GM23338 (cell line): ENCODE results near the gene CASS4. TPM values are rescaled to one million over a fixed set of nuclear protein-coding genes. Genes with fewer than 3 reads are reported as not detected.

Experiments used
- ATAC-seq: fragments of 200-7000 bp; cut with Tn5 transposase; 3 replicates; pipeline ENCODE4 v1.9.1; 2020
- DNase-seq: peaks from one replicate; pipeline ENCODE4 v3.0.0-alpha.2; 2015; ENCODE audit warnings: low spot score
- H2AFZ ChIP-seq: fragments of 200-600 bp; sonication (generic); 2 replicates; pipeline ENCODE4 v1.8.0; 2016; ENCODE audit warnings: antibody characterized with exemption, mild to moderate bottlenecking, moderate library complexity
- H3F3A ChIP-seq: fragments of 200-600 bp; sonication (generic); replicated peaks from 2 replicates; pipeline ENCODE4 v1.8.0; 2017; ENCODE audit warnings: antibody characterized with exemption, mixed run types, low read depth
- H3K27ac ChIP-seq: fragments of 200-600 bp; sonication (generic); 2 replicates; pipeline ENCODE4 v1.6.1; 2016; ENCODE audit warnings: low read depth
- H3K27me3 ChIP-seq: fragments of 200-600 bp; sonication (generic); 2 replicates; pipeline ENCODE4 v1.8.0; 2016; ENCODE audit warnings: mild to moderate bottlenecking, mixed run types, moderate library complexity; ENCODE audit not compliant: insufficient read depth
- H3K36me3 ChIP-seq: fragments of 200-600 bp; sonication (generic); 2 replicates; pipeline ENCODE4 v1.8.0; 2016; ENCODE audit warnings: mild to moderate bottlenecking; ENCODE audit not compliant: insufficient read depth
- H3K4me1 ChIP-seq: fragments of 200-600 bp; sonication (generic); 2 replicates; pipeline ENCODE4 v1.8.0; 2016; ENCODE audit warnings: mild to moderate bottlenecking, moderate library complexity; ENCODE audit not compliant: insufficient read depth
- H3K4me2 ChIP-seq: fragments of 200-600 bp; sonication (generic); 2 replicates; pipeline ENCODE4 v1.7.1; 2017; ENCODE audit warnings: mixed run types
- H3K4me3 ChIP-seq: fragments of 200-600 bp; sonication (generic); 2 replicates; pipeline ENCODE4 v1.6.1; 2016; ENCODE audit warnings: mixed run types
- H3K79me2 ChIP-seq: fragments of 200-600 bp; sonication (generic); replicated peaks from 2 replicates; pipeline ENCODE4 v1.8.0; 2017; ENCODE audit warnings: mild to moderate bottlenecking; ENCODE audit not compliant: insufficient read depth
- H3K9me2 ChIP-seq: fragments of 200-600 bp; sonication (generic); 2 replicates; pipeline ENCODE4 v1.8.0; 2017; ENCODE audit not compliant: insufficient read depth
- H4K20me1 ChIP-seq: fragments of 200-600 bp; sonication (generic); replicated peaks from 2 replicates; pipeline ENCODE4 v1.8.0; 2017; ENCODE audit warnings: mild to moderate bottlenecking; ENCODE audit not compliant: insufficient read depth
- H3K27ac Mint-ChIP-seq: 2 replicates; pipeline ENCODE4 v1.8.0; 2020; ENCODE audit warnings: inconsistent platforms, mild to moderate bottlenecking, moderate library complexity, mixed read lengths
- H3K27me3 Mint-ChIP-seq: 3 replicates; pipeline ENCODE4 v1.8.0; 2022; ENCODE audit warnings: low read depth, mild to moderate bottlenecking, moderate library complexity, mixed read lengths, inconsistent platforms; ENCODE audit not compliant: insufficient read depth, poor library complexity
- H3K36me3 Mint-ChIP-seq: 3 replicates; pipeline ENCODE4 v1.8.0; 2021; ENCODE audit warnings: low read depth, mild to moderate bottlenecking, inconsistent platforms, moderate library complexity, mixed read lengths
- H3K4me1 Mint-ChIP-seq: 3 replicates; pipeline ENCODE4 v1.8.0; 2020; ENCODE audit warnings: mild to moderate bottlenecking, inconsistent platforms, mixed read lengths
- H3K4me3 Mint-ChIP-seq: 3 replicates; pipeline ENCODE4 v1.8.0; 2021; ENCODE audit warnings: moderate library complexity, mild to moderate bottlenecking, inconsistent platforms, mixed read lengths
- H3K9me3 Mint-ChIP-seq: 3 replicates; pipeline ENCODE4 v1.8.0; 2020; ENCODE audit warnings: moderate library complexity, mild to moderate bottlenecking, inconsistent platforms, mixed read lengths
- CREB1 ChIP-seq: fragments of 250-450 bp; sonication (Bioruptor Pico); IDR thresholded peaks from 2 replicates; pipeline ENCODE4 v1.5.0; 2020; ENCODE audit warnings: low read depth, mild to moderate bottlenecking, moderate library complexity
- EZH2 ChIP-seq: fragments of 200-600 bp; sonication (generic); IDR thresholded peaks from one replicate; pipeline ENCODE4 v1.8.0; 2017; ENCODE audit warnings: antibody characterized with exemption, mild to moderate bottlenecking, low read depth; ENCODE audit not compliant: unreplicated experiment
- EZH2phosphoT487 ChIP-seq: fragments of 200-600 bp; sonication (generic); IDR thresholded peaks from one replicate; pipeline ENCODE4 v1.8.1; 2018; ENCODE audit warnings: antibody characterized with exemption; ENCODE audit not compliant: unreplicated experiment
- JUNB ChIP-seq: IDR thresholded peaks from one replicate; pipeline ENCODE4 v1.6.1; 2016; ENCODE audit warnings: antibody characterized with exemption; ENCODE audit not compliant: unreplicated experiment
- NANOG ChIP-seq: IDR thresholded peaks from 2 replicates; pipeline ENCODE4 v1.6.1; 2016; ENCODE audit warnings: antibody characterized with exemption, borderline replicate concordance
- POLR2AphosphoS5 ChIP-seq: IDR thresholded peaks from 2 replicates; pipeline ENCODE4 v1.6.1; 2016; ENCODE audit warnings: antibody characterized with exemption, low read depth
- REST ChIP-seq: IDR thresholded peaks from one replicate; pipeline ENCODE4 v1.6.1; 2018; ENCODE audit warnings: antibody characterized with exemption; ENCODE audit not compliant: unreplicated experiment
- STAT1 ChIP-seq: IDR thresholded peaks from one replicate; pipeline ENCODE4 v1.6.1; 2016; ENCODE audit warnings: antibody characterized with exemption; ENCODE audit not compliant: unreplicated experiment
- ZNF114 ChIP-seq: fragments of 250-450 bp; sonication (Bioruptor Pico); IDR thresholded peaks from 2 replicates; pipeline ENCODE4 v1.5.0; 2020; ENCODE audit warnings: mild to moderate bottlenecking, moderate library complexity
- polyA plus RNA-seq: library from polyadenylated mRNA; unstranded; fragments of >200 nt; fragmentation: Nextera tagmentation; extraction: Ambion mirVana; gene quantifications from 2 replicates; pipeline ENCODE4 v1.2.1, GENCODE V29; 2016
- total RNA-seq: library from RNA; depleted of rRNA; stranded (reverse); fragments of >200 nt; shearing (Covaris generic); gene quantifications from 2 replicates; pipeline ENCODE4 v1.2.3, GENCODE V29; 2014
- TF ChIP-seq, protein P1 (sequence below): IDR thresholded peaks from 2 replicates; pipeline ENCODE4 v1.6.1; 2016; ENCODE audit warnings: antibody characterized with exemption
- TF ChIP-seq, protein P2 (sequence below): fragments of 250-450 bp; sonication (Bioruptor Pico); IDR thresholded peaks from 2 replicates; pipeline ENCODE4 v1.5.0; 2020; ENCODE audit warnings: mild to moderate bottlenecking, moderate library complexity

The CASS4 gene
- total and polyA plus RNA-seq, 2 experiments from 2014 or later, result not detected

GRCh38 chr20:56417402-56417801 is 5.3 kb downstream of the CASS4 start (continued):
- TF ChIP-seq, protein P1, sequence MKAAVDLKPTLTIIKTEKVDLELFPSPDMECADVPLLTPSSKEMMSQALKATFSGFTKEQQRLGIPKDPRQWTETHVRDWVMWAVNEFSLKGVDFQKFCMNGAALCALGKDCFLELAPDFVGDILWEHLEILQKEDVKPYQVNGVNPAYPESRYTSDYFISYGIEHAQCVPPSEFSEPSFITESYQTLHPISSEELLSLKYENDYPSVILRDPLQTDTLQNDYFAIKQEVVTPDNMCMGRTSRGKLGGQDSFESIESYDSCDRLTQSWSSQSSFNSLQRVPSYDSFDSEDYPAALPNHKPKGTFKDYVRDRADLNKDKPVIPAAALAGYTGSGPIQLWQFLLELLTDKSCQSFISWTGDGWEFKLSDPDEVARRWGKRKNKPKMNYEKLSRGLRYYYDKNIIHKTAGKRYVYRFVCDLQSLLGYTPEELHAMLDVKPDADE, result no peak
- no peak for TF ChIP-seq REST
- no peak for TF ChIP-seq STAT1
- TF ChIP-seq POLR2AphosphoS5, result no peak
- no peak for TF ChIP-seq JUNB
- TF ChIP-seq EZH2, result no peak

DNA sequence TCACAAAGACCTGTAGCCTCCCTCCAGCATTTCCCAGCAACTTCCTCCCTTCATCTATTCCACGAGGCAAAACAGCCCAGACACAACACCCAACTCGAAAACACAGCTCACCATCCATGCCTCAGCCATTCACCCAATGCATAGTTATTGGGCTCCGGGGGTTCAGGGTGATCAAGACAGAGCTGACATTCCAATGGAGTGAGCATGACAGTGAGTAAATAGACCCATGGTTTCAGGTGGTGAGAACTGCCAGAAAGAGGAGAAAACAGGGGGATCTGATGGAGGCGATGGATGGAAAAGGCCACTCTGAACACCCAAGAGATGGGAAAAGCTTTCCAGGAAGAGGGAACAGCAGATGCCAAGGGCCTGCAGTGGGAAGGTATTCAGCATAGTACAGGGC is 5.9 kb downstream of the CASS4 start:
- H3K4me2 ChIP-seq, result no peak overlapping the region
- no peaks in the 10 kb centered on the region for H3K9me2 ChIP-seq
- Mint-ChIP-seq H3K27ac (no peak overlapping the region), H3K9me3 (no peaks in the 10 kb centered on the region), H3K27me3 (peaks cover 16% of the 10 kb centered on the region), H3K36me3 (no peaks in the 10 kb centered on the region), H3K4me3 (no peak overlapping the region), H3K4me1 (peaks cover 13% of the 10 kb centered on the region)
- H3K79me2 ChIP-seq, result no peaks in the 10 kb centered on the region
- no peaks in the 10 kb centered on the region for H3F3A ChIP-seq
- no peak overlapping the region for H2AFZ ChIP-seq
- DNase-seq (no peak), ATAC-seq (no peak)
- no peaks in the 10 kb centered on the region for H3K4me1 ChIP-seq
- H3K36me3 ChIP-seq, result no peaks in the 10 kb centered on the region
- H3K27me3 ChIP-seq, result peaks cover 3% of the 10 kb centered on the region; the same call in 1 of the 2 replicates
- no peak overlapping the region for H3K4me3 ChIP-seq
- no peaks in the 10 kb centered on the region for H4K20me1 ChIP-seq
- H3K27ac ChIP-seq, result no peak overlapping the region
- no peak for TF ChIP-seq NANOG
- TF ChIP-seq EZH2phosphoT487, result no peak
- TF ChIP-seq, protein P2, sequence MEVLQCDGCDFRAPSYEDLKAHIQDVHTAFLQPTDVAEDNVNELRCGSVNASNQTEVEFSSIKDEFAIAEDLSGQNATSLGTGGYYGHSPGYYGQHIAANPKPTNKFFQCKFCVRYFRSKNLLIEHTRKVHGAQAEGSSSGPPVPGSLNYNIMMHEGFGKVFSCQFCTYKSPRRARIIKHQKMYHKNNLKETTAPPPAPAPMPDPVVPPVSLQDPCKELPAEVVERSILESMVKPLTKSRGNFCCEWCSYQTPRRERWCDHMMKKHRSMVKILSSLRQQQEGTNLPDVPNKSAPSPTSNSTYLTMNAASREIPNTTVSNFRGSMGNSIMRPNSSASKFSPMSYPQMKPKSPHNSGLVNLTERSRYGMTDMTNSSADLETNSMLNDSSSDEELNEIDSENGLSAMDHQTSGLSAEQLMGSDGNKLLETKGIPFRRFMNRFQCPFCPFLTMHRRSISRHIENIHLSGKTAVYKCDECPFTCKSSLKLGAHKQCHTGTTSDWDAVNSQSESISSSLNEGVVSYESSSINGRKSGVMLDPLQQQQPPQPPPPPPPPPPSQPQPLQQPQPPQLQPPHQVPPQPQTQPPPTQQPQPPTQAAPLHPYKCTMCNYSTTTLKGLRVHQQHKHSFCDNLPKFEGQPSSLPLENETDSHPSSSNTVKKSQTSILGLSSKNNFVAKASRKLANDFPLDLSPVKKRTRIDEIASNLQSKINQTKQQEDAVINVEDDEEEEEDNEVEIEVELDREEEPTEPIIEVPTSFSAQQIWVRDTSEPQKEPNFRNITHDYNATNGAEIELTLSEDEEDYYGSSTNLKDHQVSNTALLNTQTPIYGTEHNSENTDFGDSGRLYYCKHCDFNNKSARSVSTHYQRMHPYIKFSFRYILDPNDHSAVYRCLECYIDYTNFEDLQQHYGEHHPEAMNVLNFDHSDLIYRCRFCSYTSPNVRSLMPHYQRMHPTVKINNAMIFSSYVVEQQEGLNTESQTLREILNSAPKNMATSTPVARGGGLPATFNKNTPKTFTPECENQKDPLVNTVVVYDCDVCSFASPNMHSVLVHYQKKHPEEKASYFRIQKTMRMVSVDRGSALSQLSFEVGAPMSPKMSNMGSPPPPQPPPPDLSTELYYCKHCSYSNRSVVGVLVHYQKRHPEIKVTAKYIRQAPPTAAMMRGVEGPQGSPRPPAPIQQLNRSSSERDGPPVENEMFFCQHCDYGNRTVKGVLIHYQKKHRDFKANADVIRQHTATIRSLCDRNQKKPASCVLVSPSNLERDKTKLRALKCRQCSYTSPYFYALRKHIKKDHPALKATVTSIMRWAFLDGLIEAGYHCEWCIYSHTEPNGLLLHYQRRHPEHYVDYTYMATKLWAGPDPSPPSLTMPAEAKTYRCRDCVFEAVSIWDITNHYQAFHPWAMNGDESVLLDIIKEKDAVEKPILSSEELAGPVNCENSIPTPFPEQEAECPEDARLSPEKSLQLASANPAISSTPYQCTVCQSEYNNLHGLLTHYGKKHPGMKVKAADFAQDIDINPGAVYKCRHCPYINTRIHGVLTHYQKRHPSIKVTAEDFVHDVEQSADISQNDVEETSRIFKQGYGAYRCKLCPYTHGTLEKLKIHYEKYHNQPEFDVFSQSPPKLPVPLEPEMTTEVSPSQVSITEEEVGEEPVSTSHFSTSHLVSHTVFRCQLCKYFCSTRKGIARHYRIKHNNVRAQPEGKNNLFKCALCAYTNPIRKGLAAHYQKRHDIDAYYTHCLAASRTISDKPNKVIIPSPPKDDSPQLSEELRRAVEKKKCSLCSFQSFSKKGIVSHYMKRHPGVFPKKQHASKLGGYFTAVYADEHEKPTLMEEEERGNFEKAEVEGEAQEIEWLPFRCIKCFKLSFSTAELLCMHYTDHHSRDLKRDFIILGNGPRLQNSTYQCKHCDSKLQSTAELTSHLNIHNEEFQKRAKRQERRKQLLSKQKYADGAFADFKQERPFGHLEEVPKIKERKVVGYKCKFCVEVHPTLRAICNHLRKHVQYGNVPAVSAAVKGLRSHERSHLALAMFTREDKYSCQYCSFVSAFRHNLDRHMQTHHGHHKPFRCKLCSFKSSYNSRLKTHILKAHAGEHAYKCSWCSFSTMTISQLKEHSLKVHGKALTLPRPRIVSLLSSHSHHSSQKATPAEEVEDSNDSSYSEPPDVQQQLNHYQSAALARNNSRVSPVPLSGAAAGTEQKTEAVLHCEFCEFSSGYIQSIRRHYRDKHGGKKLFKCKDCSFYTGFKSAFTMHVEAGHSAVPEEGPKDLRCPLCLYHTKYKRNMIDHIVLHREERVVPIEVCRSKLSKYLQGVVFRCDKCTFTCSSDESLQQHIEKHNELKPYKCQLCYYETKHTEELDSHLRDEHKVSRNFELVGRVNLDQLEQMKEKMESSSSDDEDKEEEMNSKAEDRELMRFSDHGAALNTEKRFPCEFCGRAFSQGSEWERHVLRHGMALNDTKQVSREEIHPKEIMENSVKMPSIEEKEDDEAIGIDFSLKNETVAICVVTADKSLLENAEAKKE (CRISPR knock-in tag), result no peak
- no peak for TF ChIP-seq CREB1
- TF ChIP-seq REST, result no peak
- no peak for TF ChIP-seq ZNF114 (CRISPR knock-in tag)
